Upper lobe of left lung (tissue), 4 donors: ENCODE data around the gene PYCR2.

ENCODE experiments used
- EP300 ChIP-seq, 4 donors: sonication (generic); formaldehyde crosslinking; IDR thresholded peaks; one replicate each; pipeline ENCODE4 v1.5.1; 2017; ENCODE audit warnings: antibody characterized with exemption in 4 of 4, control low read depth in 2 of 4
- POLR2A ChIP-seq, 4 donors: fragments of 450-650 bp; IDR thresholded peaks; one replicate each; pipeline ENCODE4 v1.5.1; 2016 to 2017; ENCODE audit warnings: antibody characterized with exemption in 4 of 4, mild to moderate bottlenecking in 2 of 4
- TF ChIP-seq, protein P1 (sequence below), 6 experiments: fragments of 450-650 bp in 4 of 6; fragments of 200-600 bp in 2 of 6; sonication (generic) in 2 of 6; IDR thresholded peaks; one replicate each; pipeline ENCODE4 v1.5.1; 2016 to 2019; ENCODE audit warnings: antibody characterized with exemption in 6 of 6

DNA sequence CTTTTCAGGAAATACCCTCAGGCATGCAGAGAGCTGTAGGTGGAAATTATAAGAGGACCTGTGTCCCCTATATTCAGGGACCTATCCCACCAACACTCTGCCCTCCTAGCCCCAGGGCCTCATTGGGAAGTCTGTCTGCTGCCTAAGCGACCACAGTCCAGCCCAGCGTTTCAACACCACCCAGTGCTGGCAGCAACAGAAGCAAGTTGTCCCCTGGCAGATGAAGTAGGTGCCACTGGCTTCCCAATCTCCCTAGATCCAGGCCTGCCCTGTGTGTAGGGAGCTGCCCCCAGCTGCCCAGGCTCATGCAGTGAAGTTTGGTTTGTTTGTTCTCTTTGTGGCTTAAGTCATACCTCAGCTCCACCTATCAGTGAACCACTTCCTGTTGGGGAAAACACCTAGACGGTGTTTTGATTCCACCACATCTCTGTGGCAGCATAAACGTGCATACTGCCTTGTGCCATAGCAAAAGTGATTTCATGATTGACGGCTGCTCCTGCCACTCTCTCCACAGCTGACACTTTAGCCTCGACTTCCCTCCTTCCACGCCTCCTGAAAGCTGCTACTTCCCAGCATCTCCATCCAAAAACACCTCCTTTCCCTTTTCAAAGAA, 27.0 kb downstream of the PYCR2 start:
- TF ChIP-seq POLR2A (IDR thresholded peaks at IDR 0.05), result peak in 1 of 4 donors; percentile 28
- TF ChIP-seq, protein P1, sequence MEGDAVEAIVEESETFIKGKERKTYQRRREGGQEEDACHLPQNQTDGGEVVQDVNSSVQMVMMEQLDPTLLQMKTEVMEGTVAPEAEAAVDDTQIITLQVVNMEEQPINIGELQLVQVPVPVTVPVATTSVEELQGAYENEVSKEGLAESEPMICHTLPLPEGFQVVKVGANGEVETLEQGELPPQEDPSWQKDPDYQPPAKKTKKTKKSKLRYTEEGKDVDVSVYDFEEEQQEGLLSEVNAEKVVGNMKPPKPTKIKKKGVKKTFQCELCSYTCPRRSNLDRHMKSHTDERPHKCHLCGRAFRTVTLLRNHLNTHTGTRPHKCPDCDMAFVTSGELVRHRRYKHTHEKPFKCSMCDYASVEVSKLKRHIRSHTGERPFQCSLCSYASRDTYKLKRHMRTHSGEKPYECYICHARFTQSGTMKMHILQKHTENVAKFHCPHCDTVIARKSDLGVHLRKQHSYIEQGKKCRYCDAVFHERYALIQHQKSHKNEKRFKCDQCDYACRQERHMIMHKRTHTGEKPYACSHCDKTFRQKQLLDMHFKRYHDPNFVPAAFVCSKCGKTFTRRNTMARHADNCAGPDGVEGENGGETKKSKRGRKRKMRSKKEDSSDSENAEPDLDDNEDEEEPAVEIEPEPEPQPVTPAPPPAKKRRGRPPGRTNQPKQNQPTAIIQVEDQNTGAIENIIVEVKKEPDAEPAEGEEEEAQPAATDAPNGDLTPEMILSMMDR (IDR thresholded peaks at IDR 0.05), result no peak
- TF ChIP-seq EP300 (IDR thresholded peaks at IDR 0.05), result no peak
